ENCODE data around the gene GP1BA. TPM values are rescaled to one million over a fixed set of nuclear protein-coding genes. Genes with fewer than 3 reads are reported as not detected.

Gene GP1BA
- total and polyA plus RNA-seq, 2 experiments from 2014 or later: 0.24 TPM; not detected in 1

DNA sequence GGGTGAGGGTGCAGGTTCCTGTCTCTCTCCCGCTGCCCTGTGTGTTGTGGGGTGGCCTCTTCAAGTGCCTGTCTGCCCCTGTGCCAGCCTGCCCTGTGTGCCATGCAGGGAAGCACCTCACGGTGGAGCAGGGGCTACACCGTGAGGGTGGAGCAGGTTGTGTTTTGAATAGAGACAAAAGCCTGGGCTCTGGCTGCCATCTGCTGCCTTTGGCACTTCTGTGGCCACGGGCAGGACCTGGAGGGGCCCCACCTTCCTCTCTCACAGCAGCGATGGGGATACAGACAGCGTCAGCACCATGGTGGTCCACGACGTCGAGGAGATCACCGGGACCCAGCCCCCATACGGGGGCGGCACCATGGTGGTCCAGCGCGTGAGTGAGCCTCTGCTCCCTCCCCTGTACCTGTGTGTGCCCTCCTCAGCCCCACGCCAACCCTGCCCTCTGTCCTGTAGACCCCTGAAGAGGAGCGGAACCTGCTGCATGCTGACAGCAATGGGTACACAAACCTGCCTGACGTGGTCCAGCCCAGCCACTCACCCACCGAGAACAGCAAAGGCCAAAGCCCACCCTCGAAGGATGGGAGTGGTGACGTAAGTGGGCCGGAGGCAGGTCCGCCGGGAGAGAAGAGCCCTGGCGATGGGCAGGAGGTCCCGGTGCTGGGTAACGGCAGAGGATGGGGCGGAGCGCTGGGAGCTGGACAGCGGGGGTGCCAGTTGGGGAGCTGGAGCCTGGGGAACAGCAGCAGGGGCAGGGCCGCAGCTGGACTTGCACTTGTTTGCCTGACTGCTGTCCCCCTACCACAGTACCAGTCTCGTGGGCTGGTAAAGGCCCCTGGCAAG is 38.1 kb upstream of the GP1BA start:
- Histone ChIP-seq H3K36me3 (ENCODE audit: insufficient read depth) (no peaks in the 10 kb centered on the region; the same call in 1 of the 2 replicates), H4K20me1 (replicated peaks; ENCODE audit: insufficient read depth) (no peaks in the 10 kb centered on the region), H3K27ac (ENCODE audit: low read depth) (no peak overlapping the region), H3K27me3 (ENCODE audit: insufficient read depth) (no peaks in the 10 kb centered on the region), H3F3A (replicated peaks; ENCODE audit: low read depth) (peaks cover 13% of the 10 kb centered on the region; the same call in 1 of the 2 replicates), H3K9me2 (ENCODE audit: insufficient read depth) (no peaks in the 10 kb centered on the region), H2AFZ (no peak overlapping the region), H3K4me1 (ENCODE audit: insufficient read depth) (peaks cover 5% of the 10 kb centered on the region; the same call in 1 of the 2 replicates), H3K4me3 (no peak overlapping the region), H3K79me2 (replicated peaks; ENCODE audit: insufficient read depth) (no peaks in the 10 kb centered on the region), H3K4me2 (no peak overlapping the region)
- H3K9me3 Mint-ChIP-seq: no peaks in the 10 kb centered on the region
- H3K4me3 Mint-ChIP-seq: no peak overlapping the region
- H3K27me3 Mint-ChIP-seq (ENCODE audit: insufficient read depth, low read depth, poor library complexity): peaks cover 23% of the 10 kb centered on the region
- no peak overlapping the region for H3K27ac Mint-ChIP-seq
- peaks cover 20% of the 10 kb centered on the region for H3K4me1 Mint-ChIP-seq
- no peak for ATAC-seq
- TF ChIP-seq ZNF114 (CRISPR knock-in tag; IDR thresholded peaks at IDR 0.05) (no peak), STAT1 (IDR thresholded peaks at IDR 0.05; ENCODE audit: unreplicated experiment) (no peak), NANOG (IDR thresholded peaks at IDR 0.05; ENCODE audit: borderline replicate concordance) (no peak), CREB1 (CRISPR knock-in tag; IDR thresholded peaks at IDR 0.05; ENCODE audit: low read depth) (no peak), JUNB (IDR thresholded peaks at IDR 0.05; ENCODE audit: unreplicated experiment) (no peak), POLR2AphosphoS5 (IDR thresholded peaks at IDR 0.05; ENCODE audit: low read depth) (no peak), ZNF331 (CRISPR knock-in tag; IDR thresholded peaks at IDR 0.05; ENCODE audit: low read depth) (no peak), ETS1 (IDR thresholded peaks at IDR 0.05) (no peak), EZH2phosphoT487 (IDR thresholded peaks at IDR 0.05; ENCODE audit: unreplicated experiment) (no peak), EZH2 (IDR thresholded peaks at IDR 0.05; ENCODE audit: low read depth, unreplicated experiment) (no peak)
- TF ChIP-seq, protein P1, sequence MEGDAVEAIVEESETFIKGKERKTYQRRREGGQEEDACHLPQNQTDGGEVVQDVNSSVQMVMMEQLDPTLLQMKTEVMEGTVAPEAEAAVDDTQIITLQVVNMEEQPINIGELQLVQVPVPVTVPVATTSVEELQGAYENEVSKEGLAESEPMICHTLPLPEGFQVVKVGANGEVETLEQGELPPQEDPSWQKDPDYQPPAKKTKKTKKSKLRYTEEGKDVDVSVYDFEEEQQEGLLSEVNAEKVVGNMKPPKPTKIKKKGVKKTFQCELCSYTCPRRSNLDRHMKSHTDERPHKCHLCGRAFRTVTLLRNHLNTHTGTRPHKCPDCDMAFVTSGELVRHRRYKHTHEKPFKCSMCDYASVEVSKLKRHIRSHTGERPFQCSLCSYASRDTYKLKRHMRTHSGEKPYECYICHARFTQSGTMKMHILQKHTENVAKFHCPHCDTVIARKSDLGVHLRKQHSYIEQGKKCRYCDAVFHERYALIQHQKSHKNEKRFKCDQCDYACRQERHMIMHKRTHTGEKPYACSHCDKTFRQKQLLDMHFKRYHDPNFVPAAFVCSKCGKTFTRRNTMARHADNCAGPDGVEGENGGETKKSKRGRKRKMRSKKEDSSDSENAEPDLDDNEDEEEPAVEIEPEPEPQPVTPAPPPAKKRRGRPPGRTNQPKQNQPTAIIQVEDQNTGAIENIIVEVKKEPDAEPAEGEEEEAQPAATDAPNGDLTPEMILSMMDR (conservative IDR thresholded peaks at IDR 0.05; ENCODE audit: low read depth in 2 of 2): no peak
- TF ChIP-seq, protein P2, sequence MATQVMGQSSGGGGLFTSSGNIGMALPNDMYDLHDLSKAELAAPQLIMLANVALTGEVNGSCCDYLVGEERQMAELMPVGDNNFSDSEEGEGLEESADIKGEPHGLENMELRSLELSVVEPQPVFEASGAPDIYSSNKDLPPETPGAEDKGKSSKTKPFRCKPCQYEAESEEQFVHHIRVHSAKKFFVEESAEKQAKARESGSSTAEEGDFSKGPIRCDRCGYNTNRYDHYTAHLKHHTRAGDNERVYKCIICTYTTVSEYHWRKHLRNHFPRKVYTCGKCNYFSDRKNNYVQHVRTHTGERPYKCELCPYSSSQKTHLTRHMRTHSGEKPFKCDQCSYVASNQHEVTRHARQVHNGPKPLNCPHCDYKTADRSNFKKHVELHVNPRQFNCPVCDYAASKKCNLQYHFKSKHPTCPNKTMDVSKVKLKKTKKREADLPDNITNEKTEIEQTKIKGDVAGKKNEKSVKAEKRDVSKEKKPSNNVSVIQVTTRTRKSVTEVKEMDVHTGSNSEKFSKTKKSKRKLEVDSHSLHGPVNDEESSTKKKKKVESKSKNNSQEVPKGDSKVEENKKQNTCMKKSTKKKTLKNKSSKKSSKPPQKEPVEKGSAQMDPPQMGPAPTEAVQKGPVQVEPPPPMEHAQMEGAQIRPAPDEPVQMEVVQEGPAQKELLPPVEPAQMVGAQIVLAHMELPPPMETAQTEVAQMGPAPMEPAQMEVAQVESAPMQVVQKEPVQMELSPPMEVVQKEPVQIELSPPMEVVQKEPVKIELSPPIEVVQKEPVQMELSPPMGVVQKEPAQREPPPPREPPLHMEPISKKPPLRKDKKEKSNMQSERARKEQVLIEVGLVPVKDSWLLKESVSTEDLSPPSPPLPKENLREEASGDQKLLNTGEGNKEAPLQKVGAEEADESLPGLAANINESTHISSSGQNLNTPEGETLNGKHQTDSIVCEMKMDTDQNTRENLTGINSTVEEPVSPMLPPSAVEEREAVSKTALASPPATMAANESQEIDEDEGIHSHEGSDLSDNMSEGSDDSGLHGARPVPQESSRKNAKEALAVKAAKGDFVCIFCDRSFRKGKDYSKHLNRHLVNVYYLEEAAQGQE (IDR thresholded peaks at IDR 0.05; ENCODE audit: unreplicated experiment): no peak
- TF ChIP-seq, protein P3, sequence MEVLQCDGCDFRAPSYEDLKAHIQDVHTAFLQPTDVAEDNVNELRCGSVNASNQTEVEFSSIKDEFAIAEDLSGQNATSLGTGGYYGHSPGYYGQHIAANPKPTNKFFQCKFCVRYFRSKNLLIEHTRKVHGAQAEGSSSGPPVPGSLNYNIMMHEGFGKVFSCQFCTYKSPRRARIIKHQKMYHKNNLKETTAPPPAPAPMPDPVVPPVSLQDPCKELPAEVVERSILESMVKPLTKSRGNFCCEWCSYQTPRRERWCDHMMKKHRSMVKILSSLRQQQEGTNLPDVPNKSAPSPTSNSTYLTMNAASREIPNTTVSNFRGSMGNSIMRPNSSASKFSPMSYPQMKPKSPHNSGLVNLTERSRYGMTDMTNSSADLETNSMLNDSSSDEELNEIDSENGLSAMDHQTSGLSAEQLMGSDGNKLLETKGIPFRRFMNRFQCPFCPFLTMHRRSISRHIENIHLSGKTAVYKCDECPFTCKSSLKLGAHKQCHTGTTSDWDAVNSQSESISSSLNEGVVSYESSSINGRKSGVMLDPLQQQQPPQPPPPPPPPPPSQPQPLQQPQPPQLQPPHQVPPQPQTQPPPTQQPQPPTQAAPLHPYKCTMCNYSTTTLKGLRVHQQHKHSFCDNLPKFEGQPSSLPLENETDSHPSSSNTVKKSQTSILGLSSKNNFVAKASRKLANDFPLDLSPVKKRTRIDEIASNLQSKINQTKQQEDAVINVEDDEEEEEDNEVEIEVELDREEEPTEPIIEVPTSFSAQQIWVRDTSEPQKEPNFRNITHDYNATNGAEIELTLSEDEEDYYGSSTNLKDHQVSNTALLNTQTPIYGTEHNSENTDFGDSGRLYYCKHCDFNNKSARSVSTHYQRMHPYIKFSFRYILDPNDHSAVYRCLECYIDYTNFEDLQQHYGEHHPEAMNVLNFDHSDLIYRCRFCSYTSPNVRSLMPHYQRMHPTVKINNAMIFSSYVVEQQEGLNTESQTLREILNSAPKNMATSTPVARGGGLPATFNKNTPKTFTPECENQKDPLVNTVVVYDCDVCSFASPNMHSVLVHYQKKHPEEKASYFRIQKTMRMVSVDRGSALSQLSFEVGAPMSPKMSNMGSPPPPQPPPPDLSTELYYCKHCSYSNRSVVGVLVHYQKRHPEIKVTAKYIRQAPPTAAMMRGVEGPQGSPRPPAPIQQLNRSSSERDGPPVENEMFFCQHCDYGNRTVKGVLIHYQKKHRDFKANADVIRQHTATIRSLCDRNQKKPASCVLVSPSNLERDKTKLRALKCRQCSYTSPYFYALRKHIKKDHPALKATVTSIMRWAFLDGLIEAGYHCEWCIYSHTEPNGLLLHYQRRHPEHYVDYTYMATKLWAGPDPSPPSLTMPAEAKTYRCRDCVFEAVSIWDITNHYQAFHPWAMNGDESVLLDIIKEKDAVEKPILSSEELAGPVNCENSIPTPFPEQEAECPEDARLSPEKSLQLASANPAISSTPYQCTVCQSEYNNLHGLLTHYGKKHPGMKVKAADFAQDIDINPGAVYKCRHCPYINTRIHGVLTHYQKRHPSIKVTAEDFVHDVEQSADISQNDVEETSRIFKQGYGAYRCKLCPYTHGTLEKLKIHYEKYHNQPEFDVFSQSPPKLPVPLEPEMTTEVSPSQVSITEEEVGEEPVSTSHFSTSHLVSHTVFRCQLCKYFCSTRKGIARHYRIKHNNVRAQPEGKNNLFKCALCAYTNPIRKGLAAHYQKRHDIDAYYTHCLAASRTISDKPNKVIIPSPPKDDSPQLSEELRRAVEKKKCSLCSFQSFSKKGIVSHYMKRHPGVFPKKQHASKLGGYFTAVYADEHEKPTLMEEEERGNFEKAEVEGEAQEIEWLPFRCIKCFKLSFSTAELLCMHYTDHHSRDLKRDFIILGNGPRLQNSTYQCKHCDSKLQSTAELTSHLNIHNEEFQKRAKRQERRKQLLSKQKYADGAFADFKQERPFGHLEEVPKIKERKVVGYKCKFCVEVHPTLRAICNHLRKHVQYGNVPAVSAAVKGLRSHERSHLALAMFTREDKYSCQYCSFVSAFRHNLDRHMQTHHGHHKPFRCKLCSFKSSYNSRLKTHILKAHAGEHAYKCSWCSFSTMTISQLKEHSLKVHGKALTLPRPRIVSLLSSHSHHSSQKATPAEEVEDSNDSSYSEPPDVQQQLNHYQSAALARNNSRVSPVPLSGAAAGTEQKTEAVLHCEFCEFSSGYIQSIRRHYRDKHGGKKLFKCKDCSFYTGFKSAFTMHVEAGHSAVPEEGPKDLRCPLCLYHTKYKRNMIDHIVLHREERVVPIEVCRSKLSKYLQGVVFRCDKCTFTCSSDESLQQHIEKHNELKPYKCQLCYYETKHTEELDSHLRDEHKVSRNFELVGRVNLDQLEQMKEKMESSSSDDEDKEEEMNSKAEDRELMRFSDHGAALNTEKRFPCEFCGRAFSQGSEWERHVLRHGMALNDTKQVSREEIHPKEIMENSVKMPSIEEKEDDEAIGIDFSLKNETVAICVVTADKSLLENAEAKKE (CRISPR knock-in tag; IDR thresholded peaks at IDR 0.05): no peak
- no peak for DNase-seq (ENCODE audit: low spot score)
- H3K36me3 Mint-ChIP-seq (ENCODE audit: low read depth): peaks cover 26% of the 10 kb centered on the region
